Skeletal muscle satellite cell (primary cell): ENCODE data around the gene MAGI2.

Experiments used
- H3K27me3 ChIP-seq: 2 replicates; pipeline ENCODE4 v1.7.0; 2013; ENCODE audit warnings: low read length; ENCODE audit not compliant: control insufficient read depth, insufficient read depth
- H3K36me3 ChIP-seq: 2 replicates; pipeline ENCODE4 v1.7.0; 2013; ENCODE audit warnings: mild to moderate bottlenecking, control low read depth, low read length; ENCODE audit not compliant: insufficient read depth
- H3K4me1 ChIP-seq: 2 replicates; pipeline ENCODE4 v1.7.0; 2013; ENCODE audit warnings: low read length; ENCODE audit not compliant: control insufficient read depth, insufficient read depth
- H3K4me2 ChIP-seq: 2 replicates; pipeline ENCODE4 v1.7.0; 2013; ENCODE audit warnings: mild to moderate bottlenecking, low read length
- H3K4me3 ChIP-seq: 2 replicates; pipeline ENCODE4 v1.7.0; 2013; ENCODE audit warnings: low read length
- H3K9ac ChIP-seq: 2 replicates; pipeline ENCODE4 v1.7.0; 2013; ENCODE audit warnings: mild to moderate bottlenecking, low read depth, low read length, moderate library complexity
- H3K9me3 ChIP-seq: replicated peaks from 2 replicates; pipeline ENCODE4 v1.7.0; 2013; ENCODE audit warnings: mild to moderate bottlenecking, control low read depth, low read length

MAGI2 gene

GRCh38 chr7:78433421-78433820, 1020.0 kb downstream of the MAGI2 start:
- no peak overlapping the region for H3K9ac ChIP-seq
- H3K27me3 ChIP-seq = no peaks in the 10 kb centered on the region
- H3K4me1 ChIP-seq = peaks cover 37% of the 10 kb centered on the region
- no peak overlapping the region for H3K4me3 ChIP-seq
- no peak overlapping the region for H3K4me2 ChIP-seq
- H3K9me3 ChIP-seq = no peaks in the 10 kb centered on the region
- no peaks in the 10 kb centered on the region for H3K36me3 ChIP-seq

- Histone ChIP-seq H3K27me3 (no peaks in the 10 kb centered on the region), H3K36me3 (no peaks in the 10 kb centered on the region), H3K4me2 (no peak overlapping the region), H3K4me3 (no peak overlapping the region), H3K4me1 (peaks cover 2% of the 10 kb centered on the region), H3K9me3 (no peaks in the 10 kb centered on the region), H3K9ac (no peak overlapping the region)
These were observed 1023.6 kb downstream of the MAGI2 start for GRCh38 chr7:78429878-78430277.

- no peaks in the 10 kb centered on the region for H3K9me3 ChIP-seq
- H3K4me1 ChIP-seq = no peaks in the 10 kb centered on the region
- no peak overlapping the region for H3K4me3 ChIP-seq
- no peaks in the 10 kb centered on the region for H3K27me3 ChIP-seq
- no peak overlapping the region for H3K9ac ChIP-seq
- H3K36me3 ChIP-seq = no peaks in the 10 kb centered on the region
- H3K4me2 ChIP-seq = no peak overlapping the region
These were observed 1026.3 kb downstream of the MAGI2 start for GRCh38 chr7:78427209-78427608.

GRCh38 chr7:78420001-78420400, 1033.5 kb downstream of the MAGI2 start:
- Histone ChIP-seq H3K9me3 (no peaks in the 10 kb centered on the region), H3K4me1 (no peaks in the 10 kb centered on the region), H3K36me3 (no peaks in the 10 kb centered on the region), H3K4me3 (no peak overlapping the region), H3K9ac (no peak overlapping the region), H3K4me2 (no peak overlapping the region), H3K27me3 (no peaks in the 10 kb centered on the region)

GRCh38 chr7:78417180-78417853, 1036.2 kb downstream of the MAGI2 start:
- Histone ChIP-seq H3K9ac (no peak overlapping the region), H3K4me2 (no peak overlapping the region), H3K4me3 (no peak overlapping the region), H3K36me3 (no peaks in the 10 kb centered on the region), H3K4me1 (no peaks in the 10 kb centered on the region), H3K27me3 (no peaks in the 10 kb centered on the region), H3K9me3 (no peaks in the 10 kb centered on the region)

GRCh38 chr7:78413568-78413967, 1039.9 kb downstream of the MAGI2 start:
- no peak overlapping the region for H3K9ac ChIP-seq
- no peak overlapping the region for H3K4me3 ChIP-seq
- H3K27me3 ChIP-seq = no peaks in the 10 kb centered on the region
- no peak overlapping the region for H3K4me2 ChIP-seq
- no peaks in the 10 kb centered on the region for H3K4me1 ChIP-seq
- no peaks in the 10 kb centered on the region for H3K36me3 ChIP-seq
- H3K9me3 ChIP-seq = no peaks in the 10 kb centered on the region

GRCh38 chr7:78412216-78412858, 1041.1 kb downstream of the MAGI2 start:
- H3K4me1 ChIP-seq = no peaks in the 10 kb centered on the region
- H3K4me3 ChIP-seq = no peak overlapping the region
- H3K4me2 ChIP-seq = no peak overlapping the region
- no peaks in the 10 kb centered on the region for H3K9me3 ChIP-seq
- no peaks in the 10 kb centered on the region for H3K36me3 ChIP-seq
- no peaks in the 10 kb centered on the region for H3K27me3 ChIP-seq
- no peak overlapping the region for H3K9ac ChIP-seq

- Histone ChIP-seq H3K4me2 (no peak overlapping the region), H3K9me3 (no peaks in the 10 kb centered on the region), H3K4me3 (no peak overlapping the region), H3K9ac (no peak overlapping the region), H3K4me1 (no peaks in the 10 kb centered on the region), H3K36me3 (no peaks in the 10 kb centered on the region), H3K27me3 (no peaks in the 10 kb centered on the region)
These were observed 1046.4 kb downstream of the MAGI2 start for GRCh38 chr7:78407031-78407430.

- Histone ChIP-seq H3K4me2 (no peak overlapping the region), H3K36me3 (no peaks in the 10 kb centered on the region), H3K9ac (no peak overlapping the region), H3K4me1 (no peaks in the 10 kb centered on the region), H3K4me3 (no peak overlapping the region), H3K9me3 (no peaks in the 10 kb centered on the region), H3K27me3 (no peaks in the 10 kb centered on the region)
These were observed 1046.9 kb downstream of the MAGI2 start for GRCh38 chr7:78406531-78406930.

GRCh38 chr7:78402096-78402495, 1051.4 kb downstream of the MAGI2 start:
- Histone ChIP-seq H3K4me2 (no peak overlapping the region), H3K9me3 (no peaks in the 10 kb centered on the region), H3K36me3 (no peaks in the 10 kb centered on the region), H3K4me3 (no peak overlapping the region), H3K27me3 (no peaks in the 10 kb centered on the region), H3K4me1 (no peaks in the 10 kb centered on the region), H3K9ac (no peak overlapping the region)

GRCh38 chr7:78400038-78400437, 1053.4 kb downstream of the MAGI2 start:
- H3K4me1 ChIP-seq = peaks cover 9% of the 10 kb centered on the region
- no peaks in the 10 kb centered on the region for H3K36me3 ChIP-seq
- no peaks in the 10 kb centered on the region for H3K27me3 ChIP-seq
- no peaks in the 10 kb centered on the region for H3K9me3 ChIP-seq
- no peak overlapping the region for H3K4me2 ChIP-seq
- no peak overlapping the region for H3K4me3 ChIP-seq
- no peak overlapping the region for H3K9ac ChIP-seq
